Lower leg skin (tissue), 3 donors: ENCODE measurements around the gene RELL2.

Source experiments
- POLR2A ChIP-seq, 2 donors: fragments of 450-650 bp; IDR thresholded peaks; one replicate each; pipeline ENCODE4 v1.6.1; 2016 to 2017; ENCODE audit warnings: antibody characterized with exemption in 2 of 2, mild to moderate bottlenecking in 1 of 2, moderate library complexity in 1 of 2
- TF ChIP-seq, protein P1 (sequence below), 3 donors: fragments of 450-650 bp; IDR thresholded peaks; one replicate each; pipeline ENCODE4 v1.5.1; 2016; ENCODE audit warnings: antibody characterized with exemption in 3 of 3, mild to moderate bottlenecking in 3 of 3, moderate library complexity in 2 of 3

DNA sequence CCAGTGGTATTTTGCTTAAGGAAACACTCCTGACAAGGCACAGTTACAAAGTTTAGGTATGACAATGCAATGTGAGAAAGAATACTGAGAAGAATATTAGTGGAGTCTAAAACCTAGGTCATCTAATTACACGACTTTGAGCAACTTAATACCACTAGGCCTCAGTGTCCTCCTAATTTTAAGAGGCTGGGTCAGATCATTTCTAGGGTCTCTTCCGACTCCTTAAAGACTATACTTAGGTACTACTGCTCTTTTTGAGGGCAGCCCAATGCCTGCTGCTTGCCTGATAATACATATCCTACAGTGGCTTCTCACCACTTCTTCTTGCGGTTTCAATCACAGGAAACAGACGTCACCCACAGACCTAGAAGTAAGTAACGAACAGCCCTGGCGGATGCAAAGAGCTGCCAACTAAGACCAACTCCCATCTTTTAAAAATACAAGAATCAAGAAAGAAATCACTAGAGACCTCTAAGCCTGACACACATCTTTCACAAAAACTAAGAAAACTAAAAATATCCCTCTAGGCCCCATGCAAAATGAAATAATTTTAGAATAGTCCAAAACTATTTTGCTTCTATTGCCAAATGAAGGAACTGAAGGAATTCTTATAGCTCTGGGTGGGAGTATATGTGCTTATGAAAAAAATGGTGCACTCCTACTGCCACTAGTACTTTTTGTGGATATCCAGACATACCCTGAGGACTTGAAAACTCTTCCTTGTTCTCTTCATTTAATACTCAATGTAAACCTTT, 31.1 kb upstream of the RELL2 start:
- TF ChIP-seq POLR2A (IDR thresholded peaks at IDR 0.05): no peak
- TF ChIP-seq, protein P1, sequence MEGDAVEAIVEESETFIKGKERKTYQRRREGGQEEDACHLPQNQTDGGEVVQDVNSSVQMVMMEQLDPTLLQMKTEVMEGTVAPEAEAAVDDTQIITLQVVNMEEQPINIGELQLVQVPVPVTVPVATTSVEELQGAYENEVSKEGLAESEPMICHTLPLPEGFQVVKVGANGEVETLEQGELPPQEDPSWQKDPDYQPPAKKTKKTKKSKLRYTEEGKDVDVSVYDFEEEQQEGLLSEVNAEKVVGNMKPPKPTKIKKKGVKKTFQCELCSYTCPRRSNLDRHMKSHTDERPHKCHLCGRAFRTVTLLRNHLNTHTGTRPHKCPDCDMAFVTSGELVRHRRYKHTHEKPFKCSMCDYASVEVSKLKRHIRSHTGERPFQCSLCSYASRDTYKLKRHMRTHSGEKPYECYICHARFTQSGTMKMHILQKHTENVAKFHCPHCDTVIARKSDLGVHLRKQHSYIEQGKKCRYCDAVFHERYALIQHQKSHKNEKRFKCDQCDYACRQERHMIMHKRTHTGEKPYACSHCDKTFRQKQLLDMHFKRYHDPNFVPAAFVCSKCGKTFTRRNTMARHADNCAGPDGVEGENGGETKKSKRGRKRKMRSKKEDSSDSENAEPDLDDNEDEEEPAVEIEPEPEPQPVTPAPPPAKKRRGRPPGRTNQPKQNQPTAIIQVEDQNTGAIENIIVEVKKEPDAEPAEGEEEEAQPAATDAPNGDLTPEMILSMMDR (IDR thresholded peaks at IDR 0.05): no peak
